ENCODE data around the gene PRAMEF20.
"Not testable (repeated sequence)": the region's sequence is repeated elsewhere in the genome, so short reads cannot be mapped to it uniquely, and the experiment has no call there.

- TF ChIP-seq POLR2A, CTCF, EP300, POLR2AphosphoS5 (IDR thresholded peaks at IDR 0.05): not testable (repeated sequence)
Observed at GRCh38 chr1:13366536-13366935, 43.7 kb upstream of the PRAMEF20 start.

All from sigmoid colon (tissue), 4 donors.